HS-27A (cell line): Measurements from ENCODE around the gene RPRM.
"Not testable (repeated sequence)": the region's sequence is repeated elsewhere in the genome, so short reads cannot be mapped to it uniquely, and the experiment has no call there.

Source experiments
- DNase-seq: peaks from one replicate; pipeline ENCODE4 v3.0.0-alpha.2; 2012; ENCODE audit warnings: low read depth, missing footprints

RPRM gene

DNA sequence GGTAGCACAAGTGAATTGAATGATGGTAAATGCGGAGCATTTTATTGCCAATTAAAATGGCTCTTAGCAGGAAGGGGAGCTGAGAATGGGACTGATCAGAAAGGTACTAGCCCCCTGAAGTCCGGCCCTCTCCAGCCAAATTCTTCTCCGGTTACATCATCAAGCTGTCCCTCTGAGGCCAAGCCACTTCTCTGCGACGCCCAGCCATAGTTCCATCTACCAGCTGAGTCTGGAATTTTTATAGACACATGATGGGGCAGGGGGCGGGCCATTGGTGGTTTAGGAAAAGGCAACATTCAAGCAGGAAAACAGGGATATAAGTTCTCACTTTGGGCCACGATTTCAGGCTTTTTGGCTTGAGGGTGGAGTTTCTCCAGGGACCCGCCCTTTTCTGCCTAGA lies 22.7 kb downstream of the RPRM start:
- no peak for DNase-seq

DNA sequence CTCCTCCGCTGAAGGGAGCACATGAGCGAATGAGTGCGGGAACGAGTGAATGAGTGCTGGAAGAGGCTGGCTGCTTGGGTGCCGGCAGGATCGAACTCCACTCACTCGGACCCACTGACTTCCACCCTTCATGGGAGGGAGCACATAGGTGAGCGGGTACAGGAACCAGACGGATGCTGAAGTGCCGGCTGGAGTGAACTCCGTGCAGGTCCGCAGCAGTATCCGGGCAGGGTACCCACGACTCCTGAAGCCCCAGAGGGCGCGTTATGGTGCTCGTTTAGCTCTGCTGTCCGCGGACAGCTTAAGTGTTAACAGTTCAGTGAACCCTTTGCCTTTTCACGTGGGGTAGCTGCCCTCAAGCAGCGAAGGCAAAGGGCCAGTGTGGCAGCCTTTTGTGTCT lies 23.2 kb downstream of the RPRM start:
- DNase-seq: no peak

DNA sequence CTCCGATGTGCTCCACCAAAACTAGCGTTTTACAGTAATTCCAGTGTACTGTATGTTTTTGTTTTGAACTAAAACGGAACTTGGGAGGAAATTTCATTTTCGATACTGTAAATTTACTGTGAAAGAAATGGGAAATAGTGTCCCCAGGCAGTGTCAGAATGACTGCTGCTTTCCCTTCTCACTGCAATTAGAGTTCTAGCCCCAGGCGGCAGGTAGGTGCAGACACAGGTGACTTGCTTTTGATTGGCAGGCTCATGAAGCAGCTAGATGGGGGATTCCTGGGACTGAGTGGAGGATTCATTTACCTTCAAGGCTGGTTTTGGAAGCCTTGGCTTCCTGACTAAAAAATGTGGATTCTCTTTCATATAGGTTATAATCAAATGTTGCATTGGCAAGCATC lies 27.0 kb downstream of the RPRM start:
- DNase-seq: no peak

DNA sequence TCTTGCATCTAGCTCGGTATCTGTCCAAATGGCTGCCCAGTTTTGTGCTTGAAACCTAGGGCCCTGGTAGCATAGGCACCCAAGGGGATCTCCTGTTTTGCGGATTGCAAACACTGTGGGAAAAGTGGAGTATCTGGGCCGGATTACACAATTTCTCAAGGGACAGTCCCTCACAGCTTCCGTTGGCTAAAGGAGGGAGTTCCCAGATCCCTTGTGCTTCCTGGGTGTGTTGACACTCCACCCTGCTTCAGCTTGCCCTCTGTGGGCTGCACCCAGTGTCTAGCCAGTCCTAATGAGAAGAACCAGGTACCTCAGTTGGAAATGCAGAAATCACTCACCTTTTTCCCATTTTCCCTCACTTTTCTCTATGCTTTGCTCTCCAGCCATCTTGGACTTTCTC lies 35.5 kb downstream of the RPRM start:
- no peak for DNase-seq

DNA sequence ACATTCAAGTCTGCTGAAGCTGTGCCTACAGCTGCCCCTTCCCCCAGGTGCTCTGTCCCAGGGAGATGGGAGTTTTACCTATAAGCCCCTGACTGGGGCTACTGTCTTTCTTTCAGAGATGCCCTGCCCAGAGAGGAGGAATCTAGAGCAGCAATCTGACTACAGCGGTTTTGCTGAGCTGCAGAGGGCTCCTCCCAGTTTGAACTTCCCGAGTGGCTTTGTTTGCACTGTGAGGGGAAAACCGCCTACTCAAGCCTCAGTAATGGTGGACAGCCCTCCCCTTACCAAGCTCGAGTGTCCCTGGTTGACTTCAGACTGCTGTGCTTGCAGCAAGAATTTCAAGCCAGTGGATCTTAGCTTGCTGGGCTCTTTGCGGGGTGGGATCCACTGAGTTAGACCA lies 35.9 kb downstream of the RPRM start:
- DNase-seq: not testable (repeated sequence)

DNA sequence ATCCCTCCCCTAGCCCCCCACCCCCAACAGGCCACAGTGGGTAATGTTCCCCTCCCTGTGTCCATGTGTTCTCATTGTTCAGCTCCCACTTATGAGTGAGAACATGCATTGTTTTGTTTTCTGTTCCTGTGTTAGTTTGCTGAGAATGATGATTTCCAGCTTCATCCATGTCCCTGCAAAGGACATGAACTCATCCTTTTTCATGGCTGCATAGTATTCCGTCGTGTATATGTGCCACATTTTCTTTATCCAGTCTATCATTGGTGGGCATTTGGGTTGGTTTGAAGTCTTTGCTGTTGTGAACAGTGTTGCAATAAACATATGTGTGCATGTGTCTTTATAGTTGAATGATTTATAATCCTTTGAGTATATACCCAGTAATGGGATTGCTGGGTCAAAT lies 38.5 kb downstream of the RPRM start:
- not testable (repeated sequence) for DNase-seq

DNA sequence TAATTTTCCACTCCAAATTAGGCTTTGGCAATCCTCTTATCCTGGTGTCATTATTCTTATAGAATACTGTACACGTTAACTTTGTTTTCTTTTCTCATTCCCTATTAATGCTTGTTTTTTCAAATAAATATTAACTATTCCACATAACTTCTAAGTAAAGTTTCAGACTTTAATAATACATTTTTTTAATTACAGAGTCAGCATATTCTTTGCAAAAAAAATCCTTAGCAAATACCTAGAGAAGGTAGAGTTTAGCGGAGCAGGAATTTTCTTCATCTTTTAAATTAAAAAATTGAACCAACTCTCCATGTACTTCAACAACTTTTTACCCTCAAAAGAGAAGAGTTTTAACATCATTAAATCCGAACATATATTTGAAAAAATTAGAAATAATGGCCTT lies 45.2 kb downstream of the RPRM start:
- no peak for DNase-seq

DNA sequence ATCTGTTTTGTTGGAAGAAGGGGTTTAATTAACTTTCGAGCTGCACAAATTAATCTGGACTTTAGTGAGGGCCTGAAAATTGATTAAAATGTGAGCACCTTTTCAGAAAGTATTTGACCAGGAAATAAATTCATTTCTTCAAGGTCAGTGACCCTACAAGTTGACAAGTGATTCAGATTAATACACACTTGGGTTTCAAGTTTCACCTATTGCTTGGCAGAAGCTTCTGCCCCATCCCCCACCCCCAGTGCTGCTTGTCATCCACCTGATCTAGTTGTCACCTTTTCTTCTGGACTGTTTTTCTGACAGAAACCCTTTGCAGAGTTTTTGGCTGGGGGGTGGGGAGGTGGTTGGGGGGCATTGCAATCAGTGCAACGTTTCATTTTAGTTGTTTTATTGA lies 46.2 kb downstream of the RPRM start:
- no peak for DNase-seq

DNA sequence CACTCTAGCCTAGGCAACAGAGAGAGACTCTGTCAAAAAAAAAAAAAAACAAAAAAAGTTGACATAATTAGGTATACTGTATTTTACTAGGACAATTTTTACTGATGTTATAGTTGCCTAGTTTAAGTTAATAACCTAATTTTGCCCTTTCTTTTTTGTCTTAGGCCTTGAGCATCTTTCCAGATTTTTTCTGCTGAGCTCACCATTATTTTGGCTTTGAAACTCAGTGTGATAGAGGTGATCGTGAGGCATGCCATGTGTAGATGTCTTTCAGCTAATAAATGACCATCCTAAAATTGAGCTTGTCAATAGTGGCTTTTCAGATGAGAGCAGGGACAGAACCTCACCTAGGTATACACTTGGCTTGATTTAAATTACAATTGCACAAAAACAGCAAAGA lies 47.4 kb downstream of the RPRM start:
- no peak for DNase-seq
